ENCODE results near the gene CA7.

The CA7 gene

DNA sequence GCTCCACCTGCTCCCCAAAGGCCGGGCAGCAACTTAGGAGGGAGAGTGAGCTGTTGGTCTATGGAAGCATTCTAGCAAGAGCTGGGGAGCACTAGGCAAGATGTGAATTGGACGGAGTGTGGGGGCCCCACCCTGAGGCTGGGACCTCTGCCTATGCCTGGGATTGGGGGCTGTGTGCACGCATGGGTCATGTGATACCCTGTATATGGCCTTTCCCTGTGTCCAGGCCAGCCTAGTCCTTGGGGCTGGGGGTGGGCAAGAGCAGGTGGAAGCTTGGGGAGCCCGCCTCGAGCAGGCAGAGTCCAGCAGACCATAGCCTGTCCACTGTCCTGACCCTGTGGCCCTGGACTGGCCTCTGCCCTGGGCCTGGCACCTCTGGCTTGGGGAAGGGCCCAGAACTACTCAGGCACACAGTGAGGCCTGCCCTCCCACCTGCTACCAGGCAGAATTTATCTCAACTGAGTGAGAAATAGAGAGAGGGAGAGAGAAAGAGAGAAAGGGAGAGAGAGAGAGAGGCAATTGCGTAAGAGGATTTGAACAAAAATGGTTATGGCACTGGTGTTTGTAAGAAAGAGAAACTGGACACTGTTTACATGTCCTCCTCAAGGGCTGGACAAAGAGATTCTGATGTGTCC is 55.2 kb downstream of the CA7 start:
- no peak for FAIRE-seq

DNA sequence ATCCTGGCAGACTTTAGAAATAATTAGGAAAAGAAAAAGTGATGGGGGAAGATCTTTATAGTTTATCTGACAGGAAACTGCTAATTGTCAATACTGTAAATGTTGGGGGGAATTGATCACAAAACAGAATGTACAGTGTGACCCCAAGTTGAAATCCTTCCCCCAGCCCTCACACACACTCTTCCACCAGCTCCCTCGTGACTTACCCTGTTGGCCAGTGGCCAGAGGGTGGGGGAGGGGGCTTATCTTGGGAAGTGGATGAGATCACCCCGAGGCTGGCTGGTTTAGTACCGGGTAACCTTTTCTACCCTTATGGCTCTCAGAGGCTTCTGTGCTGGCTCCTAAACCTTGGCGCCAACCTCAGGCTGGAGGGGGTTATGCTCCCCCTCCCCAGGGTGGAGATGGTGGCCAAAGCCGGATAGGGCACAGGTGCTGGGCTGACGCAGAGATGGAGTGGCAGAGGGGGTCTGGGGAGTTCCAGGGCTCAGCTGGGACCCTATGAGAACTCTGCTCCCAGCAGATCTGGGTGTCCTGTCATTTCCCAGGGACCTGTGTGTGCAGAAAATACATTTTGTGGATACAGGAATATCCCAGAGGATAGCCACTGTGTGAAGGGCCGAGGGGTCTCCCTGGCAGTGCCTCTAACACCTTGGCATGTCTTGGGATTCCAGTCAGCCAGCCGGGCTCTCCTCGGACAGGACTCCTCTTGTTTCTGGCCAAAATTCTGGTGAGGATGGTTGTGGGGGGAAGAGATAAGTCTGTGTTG is 55.9 kb downstream of the CA7 start:
- no peak for FAIRE-seq

DNA sequence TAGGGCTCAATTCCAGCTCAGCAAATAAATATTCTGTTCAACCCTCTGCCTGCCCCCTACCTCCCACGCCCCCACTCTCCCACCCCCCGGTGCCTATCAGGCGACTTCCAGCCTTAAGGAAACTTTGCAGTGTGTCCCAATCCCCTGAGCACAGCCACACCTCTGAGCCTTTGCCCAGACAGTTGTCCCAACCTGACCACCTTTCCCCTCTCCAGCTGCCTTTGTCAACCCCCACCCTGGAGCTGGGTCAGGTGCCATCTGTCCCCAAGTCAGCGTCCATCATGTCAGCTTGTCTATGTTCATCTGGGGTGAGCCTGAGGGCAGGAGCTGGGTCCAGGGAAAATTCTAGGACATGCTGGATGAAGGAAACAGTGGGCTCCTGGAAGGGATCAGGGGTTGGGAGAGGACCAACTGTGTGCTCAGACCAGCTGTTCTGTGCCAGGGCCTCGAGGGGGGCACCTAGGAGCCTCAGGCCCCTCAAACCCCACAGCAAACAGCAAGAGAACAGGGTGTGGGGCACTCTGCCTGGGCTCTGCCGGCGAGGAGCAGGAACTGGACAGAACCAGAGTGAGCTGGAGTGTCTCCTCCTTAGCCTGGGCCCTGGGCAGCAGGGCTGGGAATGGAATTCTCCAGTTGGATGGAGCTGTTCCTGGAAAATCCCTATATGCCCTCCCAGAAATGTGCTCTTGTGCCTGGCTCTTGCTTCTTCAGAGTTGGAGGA is 56.7 kb downstream of the CA7 start:
- no peak for FAIRE-seq

DNA sequence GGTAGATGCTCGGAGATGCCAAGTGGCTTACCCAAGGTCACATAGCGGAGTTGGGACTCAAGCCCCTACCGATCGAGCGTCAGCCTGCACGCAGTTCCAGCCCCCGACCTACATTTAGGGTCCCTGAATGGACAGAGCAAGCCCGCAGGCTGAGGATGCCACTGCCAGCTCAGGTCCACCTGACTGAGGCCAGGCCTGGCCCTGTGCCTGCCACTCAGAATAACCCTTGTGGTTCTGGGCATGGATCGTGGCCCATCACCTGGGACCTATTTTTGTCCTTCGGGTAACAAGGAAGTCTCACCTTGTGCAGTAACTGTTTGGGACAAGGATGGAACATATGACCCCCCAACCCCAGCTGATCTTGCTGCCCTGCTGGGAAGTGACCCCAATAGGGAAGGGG is 57.4 kb downstream of the CA7 start:
- FAIRE-seq = no peak

DNA sequence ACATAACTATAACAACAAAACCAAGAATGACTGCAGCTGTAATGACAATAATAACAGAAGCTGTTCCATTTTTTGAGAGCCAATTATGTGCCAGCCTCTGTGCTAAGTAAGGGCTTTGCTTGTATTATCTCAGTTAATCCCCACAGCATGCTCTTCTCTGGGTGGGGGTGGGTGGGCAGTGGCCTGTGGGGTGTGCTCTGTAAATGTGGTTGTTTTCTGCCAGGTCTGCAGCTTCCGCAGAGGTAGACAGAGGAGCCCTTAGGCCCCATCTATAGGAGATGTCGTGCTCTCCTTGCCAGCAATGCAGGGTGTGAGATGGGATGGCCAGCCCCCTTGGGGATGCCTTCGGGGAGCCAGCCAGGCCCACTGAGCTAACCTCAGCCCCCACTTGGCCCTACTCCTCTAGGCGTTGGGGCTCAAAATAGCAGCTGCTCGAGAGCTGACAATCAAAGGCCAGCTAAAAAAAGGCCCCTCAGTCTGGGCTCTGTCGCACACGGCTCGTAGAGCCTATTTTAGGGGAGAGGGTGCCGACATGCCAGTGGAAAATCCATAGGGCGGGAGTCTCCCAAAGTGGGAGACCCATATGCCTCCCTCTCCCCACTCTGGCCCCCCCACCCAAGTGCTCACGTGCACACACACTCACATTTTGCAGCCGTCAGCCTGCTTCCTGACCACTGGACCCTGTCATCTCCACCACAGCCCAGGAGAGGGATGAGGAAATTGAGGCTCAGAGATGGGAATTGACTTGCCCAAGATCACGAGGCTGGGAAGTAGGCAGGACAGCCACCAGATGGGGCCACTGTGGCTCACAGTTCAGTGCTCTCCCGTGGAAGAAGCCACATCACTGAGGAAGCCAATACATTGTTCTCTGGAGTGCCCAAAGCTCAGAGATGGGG is 58.7 kb downstream of the CA7 start:
- FAIRE-seq = no peak
